GM19043 (cell line): ENCODE data around the gene LRRC39.
A peak's percentile ranks its signal among the peaks of the same experiment; 100 is the strongest.
"Not testable (repeated sequence)": the region's sequence is repeated elsewhere in the genome, so short reads cannot be mapped to it uniquely, and the experiment has no call there.

Experiments used
- ATAC-seq: cut with Tn5 transposase; IDR thresholded peaks from one replicate; pipeline ENCODE4 v1.9.1; 2021; ENCODE audit warnings: low read depth; ENCODE audit not compliant: unreplicated experiment

The LRRC39 gene

DNA sequence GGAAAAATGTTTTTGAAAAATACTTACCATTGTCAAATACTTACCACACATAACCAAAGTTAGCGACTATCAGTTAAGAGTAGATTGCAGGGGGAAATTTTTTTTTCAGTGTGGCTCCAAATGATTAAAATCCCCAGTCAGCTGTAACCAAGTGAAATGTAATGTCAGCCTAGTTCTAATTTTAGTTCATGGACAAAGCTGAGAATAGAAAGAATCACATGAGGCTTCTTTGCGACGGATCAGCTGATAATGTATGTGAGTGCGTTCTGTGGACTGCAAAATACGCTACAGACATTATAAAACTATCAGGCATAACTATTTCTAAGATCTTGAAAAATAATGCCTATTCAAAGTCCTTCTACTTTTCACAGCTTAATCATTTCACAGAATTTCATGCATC lies at the start of gene LRRC39:
Gene LRRC39 (minus strand): TSS at position 166 of the 400 bp plus-strand sequence. CDS start 9,740 bp downstream, outside the sequence.
- ATAC-seq: no peak

GRCh38 chr1:100222428-100222827 lies 44.4 kb upstream of the LRRC39 start:
- ATAC-seq: no peak

DNA sequence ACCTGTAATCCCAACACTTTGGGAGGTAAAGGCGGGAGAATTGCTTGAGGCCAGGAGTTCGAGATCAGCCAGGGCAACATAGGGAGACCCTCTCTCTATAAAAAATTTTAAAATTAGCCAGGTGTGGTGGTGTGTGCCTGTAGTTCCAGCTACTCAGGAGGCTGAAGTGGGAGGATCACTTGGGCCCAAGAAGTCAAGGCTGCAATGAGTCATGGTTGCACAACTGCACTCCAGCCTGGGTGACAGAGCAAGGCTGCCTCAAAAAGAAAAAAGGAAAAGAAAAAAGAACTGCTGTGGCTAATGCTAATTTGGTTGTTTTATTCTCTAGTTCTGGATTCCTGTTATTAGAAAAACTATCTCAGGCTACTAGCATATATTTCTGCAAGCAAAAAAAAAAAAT lies 41.8 kb upstream of the LRRC39 start:
- no peak for ATAC-seq

DNA sequence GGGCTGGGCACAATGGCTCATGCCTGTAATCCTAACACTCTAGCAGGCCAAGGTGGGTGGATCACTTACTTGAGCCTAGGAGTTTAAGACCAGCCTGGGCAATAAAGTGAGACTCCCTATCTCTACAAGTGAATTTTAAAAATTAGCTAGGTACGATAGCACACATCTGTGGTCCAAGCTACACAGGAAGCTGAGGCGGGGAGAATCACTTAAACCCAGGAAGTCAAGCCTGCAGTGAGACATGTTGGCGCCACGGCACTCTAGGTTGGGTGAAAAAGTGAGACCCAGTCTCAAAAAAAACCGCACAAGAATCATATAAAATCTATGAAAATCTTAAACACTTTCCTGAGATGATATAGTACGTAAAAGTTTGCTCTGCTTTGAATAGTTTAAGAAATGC lies 41.4 kb upstream of the LRRC39 start:
- ATAC-seq: no peak

DNA sequence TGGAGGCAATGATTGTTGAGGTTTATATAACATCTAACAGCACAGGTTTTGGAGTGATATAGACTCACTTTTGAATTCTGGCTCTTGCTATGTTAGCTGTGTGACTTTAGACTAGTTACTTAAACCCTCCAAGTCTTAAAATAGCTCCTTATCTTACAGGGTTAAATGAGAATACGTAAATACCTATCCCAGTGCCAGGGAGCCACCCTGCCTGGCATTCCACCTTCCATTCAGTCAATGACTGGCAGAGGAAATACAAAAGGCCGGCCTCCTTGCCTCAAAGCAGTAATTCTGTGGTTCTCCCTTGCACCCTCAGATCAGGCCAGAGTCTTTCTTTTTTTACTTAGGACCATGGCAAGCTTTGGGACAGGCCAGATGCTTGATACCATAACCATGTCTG lies 39.8 kb upstream of the LRRC39 start:
- ATAC-seq: no peak

DNA sequence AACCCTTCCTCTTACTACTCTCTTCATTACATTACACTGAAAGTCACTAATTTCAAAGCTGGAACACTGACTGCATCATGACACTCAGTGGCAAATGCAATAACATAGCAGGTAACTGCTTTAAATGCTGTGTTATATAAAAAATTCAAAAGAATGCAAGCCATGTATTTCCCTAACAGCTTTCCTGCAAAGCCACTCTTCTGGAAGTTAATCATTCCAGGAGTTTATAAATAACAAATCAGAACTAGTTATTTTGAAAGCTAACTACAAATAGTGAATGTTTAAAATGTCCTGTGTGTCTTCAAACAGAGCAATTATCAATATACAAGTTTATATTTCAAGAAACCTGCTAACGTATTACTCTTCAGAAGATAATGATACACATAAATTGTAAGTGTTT lies 37.0 kb upstream of the LRRC39 start:
- ATAC-seq: no peak

DNA sequence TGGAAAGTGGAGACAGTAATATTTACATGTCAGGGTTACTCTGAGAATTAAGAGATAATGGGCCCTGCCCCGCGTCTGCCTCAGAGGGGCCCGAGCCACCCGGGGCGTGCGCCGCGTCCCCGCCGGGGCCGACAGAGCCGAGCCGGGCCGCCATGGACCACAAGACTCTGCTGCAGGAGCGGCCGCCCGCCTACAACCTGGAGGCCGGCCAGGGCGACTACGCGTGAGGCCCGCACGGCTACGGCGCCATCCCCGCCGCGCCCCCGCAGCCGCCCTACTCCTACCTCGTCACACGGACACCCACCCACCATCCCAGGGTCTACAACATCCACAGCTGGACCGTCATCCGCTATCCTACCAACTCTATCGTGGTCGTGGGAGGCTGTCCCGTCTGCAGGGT lies 35.1 kb upstream of the LRRC39 start:
- no peak for ATAC-seq

DNA sequence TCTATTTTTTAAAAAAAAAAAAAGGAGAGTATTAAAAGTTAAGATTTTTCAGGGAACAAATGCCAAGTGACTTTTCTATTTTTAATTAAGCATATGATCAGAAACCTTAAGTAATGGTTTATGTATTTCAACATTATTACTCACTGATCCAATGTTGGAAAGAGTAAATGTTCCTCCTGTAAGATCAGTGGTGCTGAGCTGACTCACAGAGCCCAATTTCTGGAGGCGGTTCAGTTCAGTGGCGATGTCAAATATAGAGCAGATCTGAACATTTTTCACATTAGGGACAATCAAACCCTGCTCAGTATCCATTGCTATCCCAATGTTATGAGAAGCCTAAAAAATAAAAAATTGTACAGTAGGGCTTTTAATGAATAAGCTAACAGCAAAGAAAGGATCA lies 28.2 kb upstream of the LRRC39 start:
- ATAC-seq: no peak

DNA sequence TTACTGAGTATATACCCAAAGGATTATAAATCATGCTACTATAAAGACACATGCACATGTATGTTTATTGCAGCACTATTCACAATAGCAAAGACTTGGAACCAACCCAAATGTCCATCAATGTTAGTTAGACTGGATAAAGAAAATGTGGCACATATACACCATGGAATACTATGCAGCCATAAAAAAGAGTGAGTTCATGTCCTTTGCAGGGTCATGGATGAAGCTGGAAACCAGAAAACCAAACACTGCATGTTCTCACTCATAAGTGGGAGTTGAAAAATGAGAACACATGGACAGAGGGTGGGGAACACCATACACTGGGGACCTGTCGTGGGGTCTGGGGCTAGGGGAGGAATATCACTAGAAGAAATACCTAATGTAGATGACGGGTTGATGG lies 27.5 kb upstream of the LRRC39 start:
- ATAC-seq: not testable (repeated sequence)

GRCh38 chr1:100205103-100205502 lies 27.0 kb upstream of the LRRC39 start:
- ATAC-seq: not testable (repeated sequence)

GRCh38 chr1:100202703-100203102 lies 24.6 kb upstream of the LRRC39 start:
- ATAC-seq: not testable (repeated sequence)

DNA sequence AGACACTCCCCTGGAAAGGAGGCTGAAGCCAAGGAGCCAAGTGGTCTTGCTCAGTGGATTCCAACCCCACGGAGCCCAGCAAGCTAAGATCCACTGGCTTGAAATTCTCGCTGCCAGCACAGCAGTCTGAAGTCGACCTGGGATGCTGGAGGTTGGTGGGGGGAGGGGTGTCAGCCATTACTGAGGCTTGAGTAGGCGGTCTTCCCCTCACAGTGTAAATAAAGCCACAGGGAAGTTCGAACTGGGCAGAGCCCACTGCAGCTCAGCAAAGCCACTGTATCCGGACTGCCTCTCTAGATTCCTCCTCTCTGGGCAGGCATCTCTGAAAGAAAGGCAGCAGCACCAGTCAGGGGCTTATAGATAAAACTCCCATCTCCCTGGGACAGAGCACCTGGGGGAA lies 22.0 kb upstream of the LRRC39 start:
- ATAC-seq: not testable (repeated sequence)

DNA sequence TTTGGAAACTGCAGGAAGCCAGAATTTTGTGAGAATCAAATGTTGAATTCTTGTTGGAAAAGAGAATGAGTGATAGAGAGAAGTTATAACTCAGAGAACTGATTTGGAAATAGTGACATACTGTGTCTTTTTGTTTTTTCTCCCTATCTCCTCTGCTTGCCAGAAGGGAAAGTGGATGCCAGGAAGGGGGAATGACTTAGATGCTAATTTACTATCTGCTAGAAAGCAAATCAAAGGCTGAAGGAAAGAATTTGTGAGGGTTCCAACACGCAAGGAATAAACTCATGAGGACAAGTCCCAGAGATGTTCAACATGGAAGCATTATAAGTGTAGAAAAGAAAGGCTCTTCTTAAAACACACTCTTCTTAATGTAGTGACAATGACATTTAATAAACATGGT lies 20.5 kb upstream of the LRRC39 start:
- no peak for ATAC-seq

GRCh38 chr1:100188617-100189016 lies 10.6 kb upstream of the LRRC39 start:
- peak; percentile 58 for ATAC-seq

GRCh38 chr1:100187912-100188311 lies 9.9 kb upstream of the LRRC39 start:
- no peak for ATAC-seq

GRCh38 chr1:100184536-100184935 lies 6.5 kb upstream of the LRRC39 start:
- ATAC-seq: peak; percentile 77

- no peak for ATAC-seq
Measured at GRCh38 chr1:100183370-100183769, 5.3 kb upstream of the LRRC39 start.

GRCh38 chr1:100177295-100178041 lies 588 bp downstream of the LRRC39 start:
- ATAC-seq: no peak

GRCh38 chr1:100168051-100168450 lies 10.0 kb downstream of the LRRC39 start:
- ATAC-seq: no peak

- ATAC-seq: no peak
Measured at GRCh38 chr1:100164702-100165101, 13.4 kb downstream of the LRRC39 start.

DNA sequence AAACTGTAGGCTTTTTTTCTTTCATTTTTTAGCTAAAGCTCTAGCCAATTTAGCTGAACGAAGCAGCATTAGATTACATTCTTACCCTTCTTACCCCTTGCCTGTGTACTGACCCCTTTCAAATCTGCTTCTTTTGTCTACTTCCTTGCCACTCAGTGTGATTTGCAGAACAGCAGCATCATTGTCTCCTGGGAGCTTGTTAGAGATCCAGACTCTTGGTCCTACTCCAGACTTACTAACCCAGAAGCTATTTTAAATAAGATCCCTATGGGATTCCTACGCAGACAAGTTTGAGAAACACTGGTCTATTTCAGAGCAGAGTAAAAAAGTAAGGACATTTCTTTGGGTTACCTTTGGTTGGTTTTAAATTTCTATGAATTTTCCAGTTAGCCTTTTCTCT lies 13.8 kb downstream of the LRRC39 start:
- ATAC-seq: no peak

DNA sequence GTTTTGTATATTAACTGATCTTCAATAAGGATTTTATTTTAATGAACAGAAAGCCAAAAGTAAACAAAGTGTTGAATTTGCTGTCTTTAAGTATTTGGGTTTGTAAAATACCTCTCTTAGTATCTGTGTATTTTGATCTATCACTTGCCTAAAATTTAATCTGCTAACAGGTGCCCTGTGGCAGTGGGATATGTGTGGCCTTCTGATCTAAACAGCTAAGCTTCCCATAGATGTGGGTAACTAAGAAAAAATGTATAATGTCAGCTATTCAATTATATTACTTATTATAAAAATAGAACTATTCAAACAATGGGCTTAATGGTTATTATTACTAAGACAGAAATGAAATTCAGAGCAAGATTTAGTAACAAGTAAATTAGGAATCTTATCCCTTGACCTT lies 15.2 kb downstream of the LRRC39 start:
- ATAC-seq: no peak

GRCh38 chr1:100152271-100152670 lies 25.8 kb downstream of the LRRC39 start:
- peak; percentile 87 for ATAC-seq
